GM18519 (cell line): Measurements from ENCODE around the gene PDZD2.
A peak's percentile ranks its signal among the peaks of the same experiment; 100 is the strongest.
"Not testable (repeated sequence)": the region's sequence is repeated elsewhere in the genome, so short reads cannot be mapped to it uniquely, and the experiment has no call there.

Source experiments
- ATAC-seq: cut with Tn5 transposase; IDR thresholded peaks from one replicate; pipeline ENCODE4 v1.9.1; 2021; ENCODE audit warnings: mild to moderate bottlenecking, moderate library complexity; ENCODE audit not compliant: unreplicated experiment, low FRiP score

The PDZD2 gene

GRCh38 chr5:31763424-31763823 is 124.5 kb downstream of the PDZD2 start:
- no peak for ATAC-seq

- ATAC-seq, result not testable (repeated sequence)
Observed at GRCh38 chr5:31764687-31765086, 125.8 kb downstream of the PDZD2 start.

GRCh38 chr5:31767335-31768031 is 128.6 kb downstream of the PDZD2 start:
- ATAC-seq, result peak; percentile 37

- ATAC-seq, result no peak
Observed at GRCh38 chr5:31768046-31768445, 129.1 kb downstream of the PDZD2 start.

- ATAC-seq, result no peak
Observed at GRCh38 chr5:31768784-31769183, 129.9 kb downstream of the PDZD2 start.

GRCh38 chr5:31769530-31769929 is 130.6 kb downstream of the PDZD2 start:
- ATAC-seq, result no peak

GRCh38 chr5:31770132-31770720 is 131.3 kb downstream of the PDZD2 start:
- no peak for ATAC-seq

GRCh38 chr5:31770998-31771397 is 132.1 kb downstream of the PDZD2 start:
- peak; percentile 89 for ATAC-seq

- ATAC-seq, result peak; percentile 12
Observed at GRCh38 chr5:31771500-31771899, 132.6 kb downstream of the PDZD2 start.

- ATAC-seq, result not testable (repeated sequence)
Observed at GRCh38 chr5:31776294-31776693, 137.4 kb downstream of the PDZD2 start.

- no peak for ATAC-seq
Observed at GRCh38 chr5:31776976-31777651, 138.2 kb downstream of the PDZD2 start.

- no peak for ATAC-seq
Observed at GRCh38 chr5:31781772-31782171, 142.8 kb downstream of the PDZD2 start.

- ATAC-seq, result no peak
Observed at GRCh38 chr5:31783086-31783645, 144.2 kb downstream of the PDZD2 start.

- ATAC-seq, result no peak
Observed at GRCh38 chr5:31783731-31784130, 144.8 kb downstream of the PDZD2 start.

- no peak for ATAC-seq
Observed at GRCh38 chr5:31786090-31786631, 147.2 kb downstream of the PDZD2 start.

- no peak for ATAC-seq
Observed at GRCh38 chr5:31794009-31794408, 155.1 kb downstream of the PDZD2 start.

GRCh38 chr5:31798168-31798567 is 159.2 kb downstream of the PDZD2 start:
- no peak for ATAC-seq

GRCh38 chr5:31800351-31800750 is 161.4 kb downstream of the PDZD2 start:
- no peak for ATAC-seq

- no peak for ATAC-seq
Observed at GRCh38 chr5:31805785-31806400, 167.0 kb downstream of the PDZD2 start.

- no peak for ATAC-seq
Observed at GRCh38 chr5:31806561-31806960, 167.6 kb downstream of the PDZD2 start.
